OCI-LY3 (cell line): ENCODE data around the gene LMX1A.

Experiments used
- EZH2phosphoT487 ChIP-seq: fragments of 200-600 bp; shearing (Covaris generic); IDR thresholded peaks from 2 replicates; pipeline ENCODE4 v1.6.1; 2018; ENCODE audit warnings: antibody characterized with exemption, mixed run types, low read depth
- TF ChIP-seq, protein P1 (sequence below): fragments of 200-600, 300-600 bp; sonication (generic); IDR thresholded peaks from 2 replicates; pipeline ENCODE4 v1.5.1; 2014; ENCODE audit warnings: antibody characterized with exemption, low read length, low read depth

DNA sequence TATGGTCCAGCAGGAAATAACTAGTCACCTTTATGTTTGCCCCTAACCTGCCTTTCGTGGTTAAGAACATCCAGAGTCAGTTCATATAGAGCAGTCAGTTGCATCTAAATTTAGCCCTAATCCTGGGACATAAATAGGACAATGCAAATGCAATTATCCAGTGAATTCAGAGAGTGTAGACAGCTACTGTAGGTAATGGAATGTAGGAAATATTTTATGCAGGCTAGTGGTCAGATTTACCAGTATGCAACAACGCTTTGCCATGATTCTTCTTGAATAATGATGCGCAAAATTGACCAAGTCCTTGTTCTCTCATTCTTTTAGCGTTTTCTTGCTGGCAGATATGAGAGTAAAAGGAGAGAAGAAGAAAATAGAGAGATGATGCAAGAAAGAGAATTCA lies 165.4 kb downstream of the LMX1A start:
- TF ChIP-seq, protein P1, sequence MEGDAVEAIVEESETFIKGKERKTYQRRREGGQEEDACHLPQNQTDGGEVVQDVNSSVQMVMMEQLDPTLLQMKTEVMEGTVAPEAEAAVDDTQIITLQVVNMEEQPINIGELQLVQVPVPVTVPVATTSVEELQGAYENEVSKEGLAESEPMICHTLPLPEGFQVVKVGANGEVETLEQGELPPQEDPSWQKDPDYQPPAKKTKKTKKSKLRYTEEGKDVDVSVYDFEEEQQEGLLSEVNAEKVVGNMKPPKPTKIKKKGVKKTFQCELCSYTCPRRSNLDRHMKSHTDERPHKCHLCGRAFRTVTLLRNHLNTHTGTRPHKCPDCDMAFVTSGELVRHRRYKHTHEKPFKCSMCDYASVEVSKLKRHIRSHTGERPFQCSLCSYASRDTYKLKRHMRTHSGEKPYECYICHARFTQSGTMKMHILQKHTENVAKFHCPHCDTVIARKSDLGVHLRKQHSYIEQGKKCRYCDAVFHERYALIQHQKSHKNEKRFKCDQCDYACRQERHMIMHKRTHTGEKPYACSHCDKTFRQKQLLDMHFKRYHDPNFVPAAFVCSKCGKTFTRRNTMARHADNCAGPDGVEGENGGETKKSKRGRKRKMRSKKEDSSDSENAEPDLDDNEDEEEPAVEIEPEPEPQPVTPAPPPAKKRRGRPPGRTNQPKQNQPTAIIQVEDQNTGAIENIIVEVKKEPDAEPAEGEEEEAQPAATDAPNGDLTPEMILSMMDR = no peak
- no peak for TF ChIP-seq EZH2phosphoT487
